HepG2 (cell line): ENCODE results near the gene MYL11. TPM values are rescaled to one million over a fixed set of nuclear protein-coding genes. Genes with fewer than 3 reads are reported as not detected.

Experiments used
- CBFB ChIP-seq: sonication (generic); formaldehyde crosslinking; IDR thresholded peaks from 2 replicates; pipeline ENCODE4 v1.4.0; 2020; ENCODE audit warnings: missing genetic modification reagents
- GATAD2A ChIP-seq: IDR thresholded peaks from 2 replicates; pipeline ENCODE4 v1.6.1; 2016
- HNRNPUL1 ChIP-seq: fragments of 200-400 bp; formaldehyde crosslinking; IDR thresholded peaks from 2 replicates; pipeline ENCODE4 v1.6.1; 2017; ENCODE audit warnings: low read depth, mild to moderate bottlenecking, low read length, moderate library complexity
- JUNB ChIP-seq: sonication (generic); formaldehyde crosslinking; IDR thresholded peaks from 2 replicates; pipeline ENCODE4 v1.8.0; 2022; ENCODE audit warnings: missing genetic modification reagents, mild to moderate bottlenecking, borderline replicate concordance
- PBX3 ChIP-seq: sonication (generic); formaldehyde crosslinking; IDR thresholded peaks from 2 replicates; pipeline ENCODE4 v1.8.1; 2023; ENCODE audit warnings: missing genetic modification reagents, inconsistent platforms, borderline replicate concordance
- PLRG1 ChIP-seq: fragments of 450-650 bp; conservative IDR thresholded peaks from 2 replicates; pipeline ENCODE4 v1.6.1; 2016
- PRMT3 ChIP-seq: sonication (generic); formaldehyde crosslinking; IDR thresholded peaks from 2 replicates; pipeline ENCODE4 v1.8.1; 2022; ENCODE audit warnings: low read depth, mild to moderate bottlenecking, moderate library complexity, missing genetic modification reagents, borderline replicate concordance
- U2AF1 ChIP-seq: fragments of 200-400 bp; formaldehyde crosslinking; optimal IDR thresholded peaks from 2 replicates; pipeline ENCODE3; 2017; ENCODE audit warnings: mild to moderate bottlenecking, low read depth, low read length
- ZNF142 ChIP-seq: sonication (generic); formaldehyde crosslinking; IDR thresholded peaks from 2 replicates; pipeline ENCODE4 v1.4.0; 2020; ENCODE audit warnings: missing genetic modification reagents
- ZNF160 ChIP-seq: sonication (generic); formaldehyde crosslinking; IDR thresholded peaks from 2 replicates; pipeline ENCODE4 v1.8.0; 2022; ENCODE audit warnings: mild to moderate bottlenecking, inconsistent platforms, missing genetic modification reagents
- ZNF646 ChIP-seq: sonication (generic); formaldehyde crosslinking; IDR thresholded peaks from 2 replicates; pipeline ENCODE4 v1.9.0; 2021; ENCODE audit warnings: mild to moderate bottlenecking, missing genetic modification reagents
- ZNF652 ChIP-seq: IDR thresholded peaks from 2 replicates; pipeline ENCODE4 v1.6.1; 2016; ENCODE audit warnings: low read depth, borderline replicate concordance
- polyA plus RNA-seq, 8 experiments: library from polyadenylated mRNA; depleted of rRNA in 3 of 8; stranded (reverse) in 7 of 8; unstranded in 1 of 8; fragments of >200 nt; fragmentation: Illumina TruSeq in 4 of 8; extraction: Trizol in 4 of 8; gene quantifications; 2 replicates each; pipeline versions ENCODE4 v1.2.1 to v1.2.3, GENCODE V29; 2011 to 2016; ENCODE audit warnings: low read depth in 4 of 8, missing spikeins in 1 of 8, mixed read lengths in 1 of 8; ENCODE audit not compliant: insufficient read depth in 1 of 8
- total RNA-seq, 5 experiments: library from RNA; depleted of rRNA; stranded (reverse); fragments of >200 nt; fragmentation: Illumina TruSeq; extraction: Trizol; gene quantifications; 2 replicates each; pipeline ENCODE4 v1.2.3, GENCODE V29; 2016; ENCODE audit warnings: low read depth in 1 of 5

Gene MYL11
- total and polyA plus RNA-seq, 2 of the 13 experiments (the other 11 are each of a cell fraction or from before 2014, with no cell fraction given) = not detected

GRCh38 chr16:30395992-30396585 lies 21.5 kb downstream of the MYL11 start (continued):
- no peak for TF ChIP-seq ZNF646 (CRISPR knock-in tag)
- TF ChIP-seq HNRNPUL1 = no peak
- no peak for TF ChIP-seq PLRG1
- no peak for TF ChIP-seq GATAD2A (CRISPR knock-in tag)
- TF ChIP-seq CBFB (CRISPR knock-in tag) = no peak
- TF ChIP-seq ZNF142 (CRISPR knock-in tag) = no peak
- no peak for TF ChIP-seq U2AF1
- TF ChIP-seq ZNF160 (CRISPR knock-in tag) = no peak
- TF ChIP-seq PRMT3 (CRISPR knock-in tag) = 0 out of 2 replicates have a peak, but pooled peaks have one; percentile 72
- no peak for TF ChIP-seq PBX3 (CRISPR knock-in tag)
- TF ChIP-seq JUNB (CRISPR knock-in tag) = no peak
- peak; percentile 11; the same call in 1 of the 2 replicates for TF ChIP-seq ZNF652 (CRISPR knock-in tag)
